Common myeloid progenitor, CD34-positive (primary cell): Measurements from ENCODE around the gene LIN7B.

Experiments
- CTCF ChIA-PET: fragments of 350-600 bp; sonication (Branson Sonifier 250); formaldehyde crosslinking; loops from one replicate; lab custom pipeline; 2021; ENCODE audit warnings: antibody characterized with exemption; lab: Charles Lee
- POLR2A ChIA-PET: fragments of 350-600 bp; sonication (Branson Sonifier 250); formaldehyde crosslinking; loops from one replicate; lab custom pipeline; 2021; ENCODE audit warnings: antibody characterized with exemption; lab: Charles Lee
- DNase-seq, 3 donors: peaks; one replicate each; pipeline versions ENCODE4 v3.0.0 to v3.0.0-alpha.2; 2013
- H3K27ac ChIP-seq, 2 experiments: 1 replicate in 1 of 2; 2 replicates in 1 of 2; pipeline ENCODE4 v1.7.0; 2013; ENCODE audit warnings: inconsistent platforms in 2 of 2, low read length in 2 of 2, mild to moderate bottlenecking in 2 of 2, low read depth in 1 of 2, moderate library complexity in 1 of 2; ENCODE audit not compliant: severe bottlenecking in 2 of 2, insufficient read depth in 1 of 2, poor library complexity in 1 of 2
- H3K27me3 ChIP-seq, 5 experiments: replicated peaks in 2 of 5; 1 replicate in 3 of 5; 2 replicates in 2 of 5; pipeline versions ENCODE4 v1.6.1 to v1.7.0; 2013; ENCODE audit warnings: low read length in 4 of 5, mild to moderate bottlenecking in 2 of 5, moderate library complexity in 2 of 5, inconsistent platforms in 1 of 5; ENCODE audit not compliant: insufficient read depth in 5 of 5, control insufficient read depth in 4 of 5
- H3K36me3 ChIP-seq, 4 experiments: 1 replicate in 2 of 4; 2 replicates in 2 of 4; pipeline versions ENCODE4 v1.6.1 to v1.7.0; 2013; ENCODE audit warnings: low read length in 3 of 4, control low read depth in 1 of 4, mild to moderate bottlenecking in 1 of 4; ENCODE audit not compliant: control insufficient read depth in 4 of 4, insufficient read depth in 4 of 4
- H3K4me1 ChIP-seq, 4 experiments: 1 replicate in 3 of 4; 2 replicates in 1 of 4; pipeline versions ENCODE4 v1.6.1 to v1.7.1; 2013; ENCODE audit warnings: low read length in 3 of 4, mild to moderate bottlenecking in 3 of 4, control low read depth in 1 of 4, inconsistent platforms in 1 of 4, moderate library complexity in 1 of 4; ENCODE audit not compliant: control insufficient read depth in 4 of 4, insufficient read depth in 4 of 4; ENCODE audit errors: control extremely low read depth in 1 of 4
- H3K4me3 ChIP-seq, 7 experiments: 1 replicate in 4 of 7; 2 replicates in 3 of 7; pipeline versions ENCODE4 v1.5.1 to v1.7.0; 2013; ENCODE audit warnings: mild to moderate bottlenecking in 7 of 7, low read length in 6 of 7, moderate library complexity in 6 of 7, inconsistent platforms in 2 of 7, low read depth in 2 of 7, control low read depth in 1 of 7; ENCODE audit not compliant: insufficient read depth in 4 of 7, control insufficient read depth in 1 of 7; ENCODE audit errors: extremely low read depth in 1 of 7
- H3K9me3 ChIP-seq, 5 experiments: 1 replicate in 4 of 5; 2 replicates in 1 of 5; pipeline versions ENCODE4 v1.6.1 to v1.7.1; 2013; ENCODE audit warnings: low read length in 4 of 5, mild to moderate bottlenecking in 2 of 5, inconsistent platforms in 1 of 5, low read depth in 1 of 5, moderate library complexity in 1 of 5; ENCODE audit not compliant: control insufficient read depth in 4 of 5, insufficient read depth in 2 of 5; ENCODE audit errors: control extremely low read depth in 1 of 5
- WGBS: methylation state at CpG from one replicate; pipeline ENCODE4 v1.1.5; 2013; ENCODE audit not compliant: insufficient coverage; 5-methylcytosine and 5-hydroxymethylcytosine counted together

Gene LIN7B

DNA sequence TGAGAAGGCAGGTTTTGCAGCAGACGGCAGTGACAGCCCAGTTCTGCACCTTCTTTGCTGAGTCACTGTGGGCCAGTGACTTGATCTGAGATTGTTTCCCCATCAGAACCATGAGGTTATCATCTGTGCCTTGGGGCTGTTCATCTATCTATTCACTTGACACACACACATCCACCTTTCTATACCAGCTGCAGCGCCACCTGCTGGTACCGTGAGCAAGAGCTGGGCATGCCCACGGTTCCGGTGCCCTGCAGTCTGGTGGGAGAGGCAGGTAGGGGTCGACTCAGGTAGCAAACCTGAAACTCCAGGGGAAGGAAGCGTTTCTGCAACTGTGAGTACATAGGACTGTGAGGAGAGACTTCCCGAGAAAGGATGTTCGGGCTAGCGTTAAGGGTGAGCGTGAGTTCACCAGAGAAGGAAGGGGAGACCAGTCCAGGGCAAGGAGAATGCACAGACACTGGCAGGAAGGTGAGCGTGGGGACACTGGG lies 7.5 kb upstream of the LIN7B start:
- peak; percentile 60 to 76 (median 69) for DNase-seq
- Histone ChIP-seq H3K4me1 (no peaks in the 10 kb centered on the region), H3K27ac (no peak overlapping the region), H3K27me3 (no peaks in the 10 kb centered on the region), H3K9me3 (no peaks in the 10 kb centered on the region), H3K36me3 (peaks cover 4 to 79% (median 60%) of the 10 kb centered on the region in 4 experiments), H3K4me3 (no peak overlapping the region)
- CTCF ChIA-PET, result interaction anchor here (1.0 to 3.7 kb wide), 14 partner anchors 8 to 119 kb away, joined by 3 to 21 read pairs (median 7); partner anchors contain the start of gene LIN7B
- WGBS, result 75% methylated on average over 12 of the region's 12 CpGs
- POLR2A ChIA-PET, result interaction anchor here (0.5 kb wide), 1 partner anchor 105 kb away, joined by 3 read pairs; no protein-coding TSS in a partner anchor

GRCh38 chr19:49107625-49108459 lies 6.3 kb upstream of the LIN7B start:
- 98% methylated on average over 79 of the region's 93 CpGs for WGBS
- H3K36me3 ChIP-seq, result peaks cover 4 to 69% (median 52%) of the 10 kb centered on the region in 4 experiments
- no peaks in the 10 kb centered on the region for H3K4me1 ChIP-seq
- no peak overlapping the region for H3K4me3 ChIP-seq
- no peaks in the 10 kb centered on the region for H3K9me3 ChIP-seq
- H3K27me3 ChIP-seq, result no peaks in the 10 kb centered on the region
- POLR2A ChIA-PET, result no interaction called here
- H3K27ac ChIP-seq, result no peak overlapping the region
- CTCF ChIA-PET, result interaction anchor here (0.8 to 2.3 kb wide), 5 partner anchors 10 to 49 kb away, joined by 3 to 17 read pairs (median 4); no protein-coding TSS in a partner anchor
- DNase-seq, result no peak

DNA sequence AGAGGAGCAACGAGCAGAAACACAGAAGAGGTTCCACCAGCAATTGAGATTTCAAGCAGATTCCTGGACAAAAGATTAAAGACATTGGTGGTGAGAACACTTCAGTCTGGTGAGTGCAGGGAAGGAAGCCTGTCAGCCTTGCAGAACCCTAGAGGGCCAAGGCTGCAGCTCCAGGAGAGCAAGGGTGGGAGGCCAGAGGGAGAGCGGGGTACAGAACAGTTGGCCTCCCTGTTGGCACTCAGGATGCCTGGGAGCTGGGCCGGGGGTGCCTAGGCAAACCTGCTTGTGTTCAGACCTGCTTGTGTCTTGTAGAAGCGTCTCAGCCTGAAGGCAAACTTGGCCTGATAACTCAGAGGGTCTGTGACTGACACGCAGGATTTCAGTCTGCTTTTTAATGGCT lies 5.1 kb upstream of the LIN7B start:
- Histone ChIP-seq H3K9me3 (no peaks in the 10 kb centered on the region), H3K36me3 (peaks cover 4 to 57% (median 45%) of the 10 kb centered on the region in 4 experiments), H3K4me1 (peaks cover 0 to 11% (median 7%) of the 10 kb centered on the region in 4 experiments), H3K27ac (no peak overlapping the region), H3K4me3 (no peak overlapping the region), H3K27me3 (no peaks in the 10 kb centered on the region)
- DNase-seq, result no peak
- ChIA-PET POLR2A (interaction anchor here (0.7 kb wide), 1 partner anchor 11 kb away, joined by 4 read pairs; no protein-coding TSS in a partner anchor), CTCF (interaction anchor here (0.6 to 1.4 kb wide), 4 partner anchors 11 to 50 kb away, joined by 3 to 4 read pairs (median 3); no protein-coding TSS in a partner anchor)
- 90% methylated on average over 5 of the region's 5 CpGs for WGBS

DNA sequence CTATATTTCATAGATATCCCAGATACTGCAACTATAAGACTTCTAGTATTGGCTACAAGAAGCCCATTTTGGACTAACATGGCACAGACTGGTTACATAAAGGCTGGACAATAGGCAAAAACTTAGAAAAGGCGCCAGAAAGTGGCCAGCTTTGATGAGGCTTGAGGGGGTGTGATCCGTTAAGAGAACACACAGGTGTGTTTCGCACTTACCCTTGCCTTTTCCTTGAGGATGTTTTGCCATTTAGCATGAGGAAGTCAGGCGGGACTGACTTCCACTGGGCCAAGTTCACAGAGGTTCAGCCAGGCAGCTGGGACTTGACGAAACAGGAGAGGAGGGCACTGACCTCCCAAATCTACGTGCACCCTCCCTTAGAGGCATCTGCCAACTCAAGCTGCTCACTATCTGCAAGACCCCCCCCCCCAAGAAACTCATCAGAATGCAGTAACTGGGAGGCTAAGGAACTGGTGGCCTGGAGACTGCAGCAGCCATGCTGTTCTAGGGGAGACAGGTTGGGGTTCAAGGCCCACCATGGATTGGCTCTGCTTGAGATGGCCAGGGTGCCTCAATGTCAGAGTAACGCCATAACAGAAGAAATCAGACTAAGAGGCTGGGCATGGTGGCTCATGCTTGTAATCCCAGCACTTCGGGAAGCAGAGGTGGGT lies 4.5 kb upstream of the LIN7B start:
- ChIA-PET CTCF (interaction anchor here (0.7 to 1.4 kb wide), 2 partner anchors 14 to 50 kb away, joined by 3 to 4 read pairs; no protein-coding TSS in a partner anchor), POLR2A (interaction anchor here (0.7 kb wide), 1 partner anchor 11 kb away, joined by 4 read pairs; no protein-coding TSS in a partner anchor)
- WGBS, result 92% methylated on average over 5 of the region's 8 CpGs
- Histone ChIP-seq H3K4me3 (no peak overlapping the region), H3K4me1 (peaks cover 0 to 11% (median 9%) of the 10 kb centered on the region in 4 experiments), H3K27ac (no peak overlapping the region), H3K27me3 (no peaks in the 10 kb centered on the region), H3K36me3 (peaks cover 4 to 50% (median 39%) of the 10 kb centered on the region in 4 experiments), H3K9me3 (no peaks in the 10 kb centered on the region)
- DNase-seq, result no peak

DNA sequence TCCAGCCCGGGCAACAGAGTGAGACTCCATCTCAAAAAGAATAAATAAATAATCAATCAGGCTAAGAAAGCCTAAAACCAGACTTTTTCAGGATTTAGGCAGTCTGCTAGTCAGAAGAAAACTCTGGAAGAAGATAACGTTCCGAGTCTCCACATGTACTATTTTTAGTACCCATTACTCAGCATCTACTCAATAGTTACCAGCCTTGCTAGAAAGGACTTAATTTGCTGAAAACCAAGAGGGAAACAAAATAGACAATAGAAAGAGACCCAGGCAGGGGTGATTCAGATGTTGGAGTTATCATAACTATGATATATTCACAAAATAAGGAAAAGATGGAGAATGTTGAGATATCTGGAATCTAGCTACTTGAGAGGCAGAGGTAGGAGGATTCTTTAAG lies 3.6 kb upstream of the LIN7B start:
- 100% methylated on average over 1 of the region's 3 CpGs for WGBS
- no peaks in the 10 kb centered on the region for H3K27me3 ChIP-seq
- no peak for DNase-seq
- no peak overlapping the region for H3K27ac ChIP-seq
- ChIA-PET CTCF (interaction anchor here (1.6 to 1.7 kb wide), 2 partner anchors 13 to 36 kb away, joined by 5 to 8 read pairs; no protein-coding TSS in a partner anchor), POLR2A (no interaction called here)
- peaks cover 4 to 44% (median 33%) of the 10 kb centered on the region in 4 experiments for H3K36me3 ChIP-seq
- no peaks in the 10 kb centered on the region for H3K9me3 ChIP-seq
- H3K4me3 ChIP-seq, result no peak overlapping the region
- H3K4me1 ChIP-seq, result peaks cover 0 to 16% (median 14%) of the 10 kb centered on the region in 4 experiments

GRCh38 chr19:49111218-49111998 lies 2.8 kb upstream of the LIN7B start:
- Histone ChIP-seq H3K9me3 (no peaks in the 10 kb centered on the region), H3K36me3 (peaks cover 4 to 35% (median 25%) of the 10 kb centered on the region in 4 experiments), H3K4me3 (no peak overlapping the region), H3K27ac (no peak overlapping the region), H3K27me3 (no peaks in the 10 kb centered on the region), H3K4me1 (peaks cover 0 to 17% (median 15%) of the 10 kb centered on the region in 4 experiments)
- WGBS, result 94% methylated on average over 5 of the region's 11 CpGs
- POLR2A ChIA-PET, result no interaction called here
- no peak for DNase-seq
- CTCF ChIA-PET, result interaction anchor here (0.9 to 1.7 kb wide), 3 partner anchors 14 to 39 kb away, joined by 5 to 8 read pairs (median 5); no protein-coding TSS in a partner anchor
